HEK293 (cell line): ENCODE results near the gene CYB5B.

ENCODE experiments used
- CTCF ChIA-PET: fragments of 350-600 bp; formaldehyde crosslinking; extraction: SDS; loops from one replicate; lab custom pipeline; 2021; ENCODE audit warnings: antibody characterized with exemption; lab: Yijun Ruan, JAX
- POLR2A ChIA-PET: fragments of 300-600 bp; formaldehyde crosslinking; extraction: SDS; loops from one replicate; lab custom pipeline; 2020; ENCODE audit warnings: antibody characterized with exemption, inconsistent platforms; lab: Yijun Ruan, JAX
- H3K27ac ChIP-seq: fragments of 200-500 bp; sonication (Bioruptor generic); 2 replicates; pipeline ENCODE4 v1.5.1; 2014; ENCODE audit warnings: low read depth, low read length, control low read depth, inconsistent platforms; ENCODE audit errors: extremely low read depth
- H3K36me3 ChIP-seq, 2 experiments: fragments of 200-500 bp in 1 of 2; sonication (Bioruptor generic) in 1 of 2; 1 replicate in 1 of 2; 2 replicates in 1 of 2; pipeline ENCODE4 v1.5.1; 2014 to 2017; ENCODE audit warnings: inconsistent platforms in 2 of 2, low read length in 2 of 2; ENCODE audit not compliant: control insufficient read depth in 2 of 2, insufficient read depth in 1 of 2
- H3K4me1 ChIP-seq: fragments of 200-500 bp; sonication (Bioruptor generic); 2 replicates; pipeline ENCODE4 v1.5.1; 2014; ENCODE audit warnings: mild to moderate bottlenecking, low read length, inconsistent platforms; ENCODE audit not compliant: control insufficient read depth, insufficient read depth
- H3K4me3 ChIP-seq: 2 replicates; pipeline ENCODE4 v1.5.1; 2011; ENCODE audit warnings: low read depth, mild to moderate bottlenecking, control low read depth, low read length, moderate library complexity
- H3K9me3 ChIP-seq: fragments of 200-500 bp; sonication (Bioruptor generic); 2 replicates; pipeline ENCODE4 v1.5.1; 2014; ENCODE audit warnings: low read depth, low read length, inconsistent platforms; ENCODE audit not compliant: control insufficient read depth, insufficient read depth
- OVOL3 ChIP-seq: fragments of 450-650 bp; formaldehyde crosslinking; IDR thresholded peaks from 2 replicates; pipeline ENCODE4 v1.5.1; 2016; ENCODE audit warnings: missing biosample characterization, missing genetic modification characterization
- SCRT1 ChIP-seq: fragments of 450-650 bp; formaldehyde crosslinking; IDR thresholded peaks from 2 replicates; pipeline ENCODE4 v1.5.1; 2016; ENCODE audit warnings: missing biosample characterization, missing genetic modification characterization, borderline replicate concordance
- SETDB1 ChIP-seq: IDR thresholded peaks from one replicate; pipeline ENCODE4 v1.6.1; 2017; ENCODE audit warnings: mild to moderate bottlenecking, low read length, moderate library complexity, mixed read lengths; ENCODE audit not compliant: insufficient read length
- TRIM28 ChIP-seq: IDR thresholded peaks from 2 replicates; pipeline ENCODE4 v1.6.1; 2011; ENCODE audit warnings: low read length, control low read depth, borderline replicate concordance
- ZEB2 ChIP-seq: fragments of 450-650 bp; formaldehyde crosslinking; IDR thresholded peaks from 2 replicates; pipeline ENCODE4 v1.5.1; 2016; ENCODE audit warnings: missing biosample characterization, missing genetic modification characterization
- ZFHX2 ChIP-seq: fragments of 450-650 bp; formaldehyde crosslinking; conservative IDR thresholded peaks from 2 replicates; pipeline ENCODE4 v1.5.1; 2016; ENCODE audit warnings: missing biosample characterization, missing genetic modification characterization
- ZFP69B ChIP-seq: fragments of 450-650 bp; formaldehyde crosslinking; IDR thresholded peaks from 2 replicates; pipeline ENCODE4 v1.5.1; 2016; ENCODE audit warnings: missing biosample characterization, missing genetic modification characterization
- ZNF132 ChIP-seq: fragments of 450-650 bp; formaldehyde crosslinking; IDR thresholded peaks from 2 replicates; pipeline ENCODE4 v1.5.1; 2017; ENCODE audit warnings: missing biosample characterization, missing genetic modification characterization, borderline replicate concordance
- ZNF169 ChIP-seq: fragments of 450-650 bp; formaldehyde crosslinking; IDR thresholded peaks from 2 replicates; pipeline ENCODE4 v1.5.1; 2016; ENCODE audit warnings: missing biosample characterization, missing genetic modification characterization
- ZNF621 ChIP-seq: fragments of 450-650 bp; formaldehyde crosslinking; IDR thresholded peaks from 2 replicates; pipeline ENCODE4 v1.5.1; 2017; ENCODE audit warnings: missing biosample characterization, missing genetic modification characterization
- ZNF670 ChIP-seq: fragments of 450-650 bp; formaldehyde crosslinking; IDR thresholded peaks from 2 replicates; pipeline ENCODE4 v1.5.1; 2016; ENCODE audit warnings: missing biosample characterization, missing genetic modification characterization, low read depth
- ZNF747 ChIP-seq: fragments of 450-650 bp; formaldehyde crosslinking; IDR thresholded peaks from 2 replicates; pipeline ENCODE4 v1.5.1; 2016; ENCODE audit warnings: missing biosample characterization, missing genetic modification characterization
- ZNF777 ChIP-seq: fragments of 450-650 bp; formaldehyde crosslinking; IDR thresholded peaks from 2 replicates; pipeline ENCODE4 v1.5.1; 2017; ENCODE audit warnings: missing biosample characterization, missing genetic modification characterization, borderline replicate concordance
- ZSCAN23 ChIP-seq: fragments of 450-650 bp; formaldehyde crosslinking; IDR thresholded peaks from 2 replicates; pipeline ENCODE4 v1.5.1; 2016; ENCODE audit warnings: missing biosample characterization, missing genetic modification characterization
- ZXDB ChIP-seq: fragments of 450-650 bp; formaldehyde crosslinking; IDR thresholded peaks from 2 replicates; pipeline ENCODE4 v1.5.1; 2016; ENCODE audit warnings: missing biosample characterization, missing genetic modification characterization
- TF ChIP-seq, protein P1 (sequence below): fragments of 450-650 bp; formaldehyde crosslinking; IDR thresholded peaks from 2 replicates; pipeline ENCODE4 v1.5.1; 2016; ENCODE audit warnings: missing biosample characterization, missing genetic modification characterization
- TF ChIP-seq, protein P2 (sequence below): fragments of 450-650 bp; formaldehyde crosslinking; IDR thresholded peaks from 2 replicates; pipeline ENCODE4 v1.5.1; 2016; ENCODE audit warnings: missing biosample characterization, missing genetic modification characterization
- TF ChIP-seq, protein P3 (sequence below): fragments of 450-650 bp; formaldehyde crosslinking; IDR thresholded peaks from 2 replicates; pipeline ENCODE4 v1.5.1; 2017; ENCODE audit warnings: missing biosample characterization, missing genetic modification characterization
- TF ChIP-seq, protein P4 (sequence below): fragments of 450-650 bp; IDR thresholded peaks from 2 replicates; pipeline ENCODE4 v1.5.1; 2018; ENCODE audit warnings: missing biosample characterization, mild to moderate bottlenecking, missing genetic modification characterization
- TF ChIP-seq, protein P5 (sequence below): fragments of 450-650 bp; formaldehyde crosslinking; IDR thresholded peaks from 2 replicates; pipeline ENCODE4 v1.5.1; 2016; ENCODE audit warnings: missing biosample characterization, missing genetic modification characterization

Gene CYB5B

DNA sequence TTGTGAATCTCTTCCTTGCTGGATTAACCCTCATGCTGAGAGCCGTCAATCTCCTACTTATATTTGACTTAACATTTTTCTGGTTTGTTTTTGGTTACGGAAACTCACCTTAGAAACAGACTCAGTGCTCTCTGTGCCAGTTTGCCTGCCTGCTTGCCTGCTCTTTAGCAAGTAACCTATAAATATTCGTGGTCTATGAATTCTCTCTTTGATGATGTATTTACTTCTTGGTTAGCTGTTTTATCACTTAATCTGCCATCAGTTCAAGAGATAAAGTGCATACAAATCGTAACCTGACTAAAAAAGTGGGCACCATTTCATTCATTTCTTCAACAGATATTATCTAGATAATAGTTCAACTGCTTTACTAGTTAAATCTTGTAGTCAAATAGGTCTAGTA lies 26.7 kb downstream of the CYB5B start:
- ChIA-PET POLR2A (no interaction called here), CTCF (no interaction called here)
- no peak for TF ChIP-seq ZEB2 (tag by site-specific recombination)
- TF ChIP-seq TRIM28, result no peak
- no peak for TF ChIP-seq ZFHX2 (tag by site-specific recombination)
- TF ChIP-seq, protein P1, sequence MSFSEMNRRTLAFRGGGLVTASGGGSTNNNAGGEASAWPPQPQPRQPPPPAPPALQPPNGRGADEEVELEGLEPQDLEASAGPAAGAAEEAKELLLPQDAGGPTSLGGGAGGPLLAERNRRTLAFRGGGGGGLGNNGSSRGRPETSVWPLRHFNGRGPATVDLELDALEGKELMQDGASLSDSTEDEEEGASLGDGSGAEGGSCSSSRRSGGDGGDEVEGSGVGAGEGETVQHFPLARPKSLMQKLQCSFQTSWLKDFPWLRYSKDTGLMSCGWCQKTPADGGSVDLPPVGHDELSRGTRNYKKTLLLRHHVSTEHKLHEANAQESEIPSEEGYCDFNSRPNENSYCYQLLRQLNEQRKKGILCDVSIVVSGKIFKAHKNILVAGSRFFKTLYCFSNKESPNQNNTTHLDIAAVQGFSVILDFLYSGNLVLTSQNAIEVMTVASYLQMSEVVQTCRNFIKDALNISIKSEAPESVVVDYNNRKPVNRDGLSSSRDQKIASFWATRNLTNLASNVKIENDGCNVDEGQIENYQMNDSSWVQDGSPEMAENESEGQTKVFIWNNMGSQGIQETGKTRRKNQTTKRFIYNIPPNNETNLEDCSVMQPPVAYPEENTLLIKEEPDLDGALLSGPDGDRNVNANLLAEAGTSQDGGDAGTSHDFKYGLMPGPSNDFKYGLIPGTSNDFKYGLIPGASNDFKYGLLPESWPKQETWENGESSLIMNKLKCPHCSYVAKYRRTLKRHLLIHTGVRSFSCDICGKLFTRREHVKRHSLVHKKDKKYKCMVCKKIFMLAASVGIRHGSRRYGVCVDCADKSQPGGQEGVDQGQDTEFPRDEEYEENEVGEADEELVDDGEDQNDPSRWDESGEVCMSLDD (tag by site-specific recombination), result no peak
- TF ChIP-seq, protein P2, sequence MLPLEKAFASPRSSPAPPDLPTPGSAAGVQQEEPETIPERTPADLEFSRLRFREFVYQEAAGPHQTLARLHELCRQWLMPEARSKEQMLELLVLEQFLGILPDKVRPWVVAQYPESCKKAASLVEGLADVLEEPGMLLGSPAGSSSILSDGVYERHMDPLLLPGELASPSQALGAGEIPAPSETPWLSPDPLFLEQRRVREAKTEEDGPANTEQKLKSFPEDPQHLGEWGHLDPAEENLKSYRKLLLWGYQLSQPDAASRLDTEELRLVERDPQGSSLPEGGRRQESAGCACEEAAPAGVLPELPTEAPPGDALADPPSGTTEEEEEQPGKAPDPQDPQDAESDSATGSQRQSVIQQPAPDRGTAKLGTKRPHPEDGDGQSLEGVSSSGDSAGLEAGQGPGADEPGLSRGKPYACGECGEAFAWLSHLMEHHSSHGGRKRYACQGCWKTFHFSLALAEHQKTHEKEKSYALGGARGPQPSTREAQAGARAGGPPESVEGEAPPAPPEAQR, result no peak
- TF ChIP-seq ZSCAN23 (tag by site-specific recombination), result no peak
- TF ChIP-seq, protein P3, sequence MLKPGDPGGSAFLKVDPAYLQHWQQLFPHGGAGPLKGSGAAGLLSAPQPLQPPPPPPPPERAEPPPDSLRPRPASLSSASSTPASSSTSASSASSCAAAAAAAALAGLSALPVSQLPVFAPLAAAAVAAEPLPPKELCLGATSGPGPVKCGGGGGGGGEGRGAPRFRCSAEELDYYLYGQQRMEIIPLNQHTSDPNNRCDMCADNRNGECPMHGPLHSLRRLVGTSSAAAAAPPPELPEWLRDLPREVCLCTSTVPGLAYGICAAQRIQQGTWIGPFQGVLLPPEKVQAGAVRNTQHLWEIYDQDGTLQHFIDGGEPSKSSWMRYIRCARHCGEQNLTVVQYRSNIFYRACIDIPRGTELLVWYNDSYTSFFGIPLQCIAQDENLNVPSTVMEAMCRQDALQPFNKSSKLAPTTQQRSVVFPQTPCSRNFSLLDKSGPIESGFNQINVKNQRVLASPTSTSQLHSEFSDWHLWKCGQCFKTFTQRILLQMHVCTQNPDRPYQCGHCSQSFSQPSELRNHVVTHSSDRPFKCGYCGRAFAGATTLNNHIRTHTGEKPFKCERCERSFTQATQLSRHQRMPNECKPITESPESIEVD (tag by site-specific recombination), result no peak
- TF ChIP-seq, protein P4, sequence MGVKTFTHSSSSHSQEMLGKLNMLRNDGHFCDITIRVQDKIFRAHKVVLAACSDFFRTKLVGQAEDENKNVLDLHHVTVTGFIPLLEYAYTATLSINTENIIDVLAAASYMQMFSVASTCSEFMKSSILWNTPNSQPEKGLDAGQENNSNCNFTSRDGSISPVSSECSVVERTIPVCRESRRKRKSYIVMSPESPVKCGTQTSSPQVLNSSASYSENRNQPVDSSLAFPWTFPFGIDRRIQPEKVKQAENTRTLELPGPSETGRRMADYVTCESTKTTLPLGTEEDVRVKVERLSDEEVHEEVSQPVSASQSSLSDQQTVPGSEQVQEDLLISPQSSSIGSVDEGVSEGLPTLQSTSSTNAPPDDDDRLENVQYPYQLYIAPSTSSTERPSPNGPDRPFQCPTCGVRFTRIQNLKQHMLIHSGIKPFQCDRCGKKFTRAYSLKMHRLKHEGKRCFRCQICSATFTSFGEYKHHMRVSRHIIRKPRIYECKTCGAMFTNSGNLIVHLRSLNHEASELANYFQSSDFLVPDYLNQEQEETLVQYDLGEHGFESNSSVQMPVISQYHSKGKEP (tag by site-specific recombination), result no peak
- no peak for TF ChIP-seq SETDB1
- TF ChIP-seq ZNF621 (tag by site-specific recombination), result no peak
- TF ChIP-seq ZNF670 (tag by site-specific recombination), result no peak
- TF ChIP-seq ZNF132 (tag by site-specific recombination), result no peak
- no peak for TF ChIP-seq ZNF169 (tag by site-specific recombination)
- no peak for TF ChIP-seq ZNF777 (tag by site-specific recombination)
- no peak for TF ChIP-seq ZXDB (tag by site-specific recombination)
- no peak for TF ChIP-seq SCRT1 (tag by site-specific recombination)
- TF ChIP-seq, protein P5, sequence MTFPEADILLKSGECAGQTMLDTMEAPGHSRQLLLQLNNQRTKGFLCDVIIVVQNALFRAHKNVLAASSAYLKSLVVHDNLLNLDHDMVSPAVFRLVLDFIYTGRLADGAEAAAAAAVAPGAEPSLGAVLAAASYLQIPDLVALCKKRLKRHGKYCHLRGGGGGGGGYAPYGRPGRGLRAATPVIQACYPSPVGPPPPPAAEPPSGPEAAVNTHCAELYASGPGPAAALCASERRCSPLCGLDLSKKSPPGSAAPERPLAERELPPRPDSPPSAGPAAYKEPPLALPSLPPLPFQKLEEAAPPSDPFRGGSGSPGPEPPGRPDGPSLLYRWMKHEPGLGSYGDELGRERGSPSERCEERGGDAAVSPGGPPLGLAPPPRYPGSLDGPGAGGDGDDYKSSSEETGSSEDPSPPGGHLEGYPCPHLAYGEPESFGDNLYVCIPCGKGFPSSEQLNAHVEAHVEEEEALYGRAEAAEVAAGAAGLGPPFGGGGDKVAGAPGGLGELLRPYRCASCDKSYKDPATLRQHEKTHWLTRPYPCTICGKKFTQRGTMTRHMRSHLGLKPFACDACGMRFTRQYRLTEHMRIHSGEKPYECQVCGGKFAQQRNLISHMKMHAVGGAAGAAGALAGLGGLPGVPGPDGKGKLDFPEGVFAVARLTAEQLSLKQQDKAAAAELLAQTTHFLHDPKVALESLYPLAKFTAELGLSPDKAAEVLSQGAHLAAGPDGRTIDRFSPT (tag by site-specific recombination), result no peak
- TF ChIP-seq ZNF747, result no peak
- no peak for TF ChIP-seq ZFP69B (tag by site-specific recombination)
- no peak for TF ChIP-seq OVOL3 (tag by site-specific recombination)
- no peak overlapping the region for H3K27ac ChIP-seq
- no peaks in the 10 kb centered on the region for H3K4me1 ChIP-seq
- peaks cover 40 to 44% of the 10 kb centered on the region in 2 experiments for H3K36me3 ChIP-seq
- no peak overlapping the region for H3K4me3 ChIP-seq
- H3K9me3 ChIP-seq, result no peaks in the 10 kb centered on the region
